GM18858 (cell line): ENCODE measurements around the gene SAT1.

Experiments
- ATAC-seq: cut with Tn5 transposase; IDR thresholded peaks from one replicate; pipeline ENCODE4 v1.9.1; 2021; ENCODE audit not compliant: unreplicated experiment

Gene SAT1

GRCh38 chrX:23804578-23804977 lies 21.6 kb downstream of the SAT1 start:
- ATAC-seq = no peak

GRCh38 chrX:23805389-23805788 lies 22.4 kb downstream of the SAT1 start:
- ATAC-seq = no peak

GRCh38 chrX:23810279-23810678 lies 27.3 kb downstream of the SAT1 start:
- ATAC-seq = no peak

- no peak for ATAC-seq
Observed at GRCh38 chrX:23811108-23811651, 28.2 kb downstream of the SAT1 start.

- no peak for ATAC-seq
Observed at GRCh38 chrX:23811656-23812055, 28.7 kb downstream of the SAT1 start.

- ATAC-seq = no peak
Observed at GRCh38 chrX:23813808-23814207, 30.8 kb downstream of the SAT1 start.

- no peak for ATAC-seq
Observed at GRCh38 chrX:23815376-23815775, 32.4 kb downstream of the SAT1 start.

GRCh38 chrX:23816179-23816578 lies 33.2 kb downstream of the SAT1 start:
- no peak for ATAC-seq

- no peak for ATAC-seq
Observed at GRCh38 chrX:23817979-23818336, 35.0 kb downstream of the SAT1 start.

- no peak for ATAC-seq
Observed at GRCh38 chrX:23819385-23820234, 36.6 kb downstream of the SAT1 start.

GRCh38 chrX:23820235-23820782 lies 37.3 kb downstream of the SAT1 start:
- ATAC-seq = no peak

- ATAC-seq = no peak
Observed at GRCh38 chrX:23821847-23822246, 38.9 kb downstream of the SAT1 start.

GRCh38 chrX:23822397-23822796 lies 39.4 kb downstream of the SAT1 start:
- ATAC-seq = no peak

GRCh38 chrX:23822841-23823240 lies 39.9 kb downstream of the SAT1 start:
- no peak for ATAC-seq

GRCh38 chrX:23825675-23826074 lies 42.7 kb downstream of the SAT1 start:
- no peak for ATAC-seq

- no peak for ATAC-seq
Observed at GRCh38 chrX:23826216-23826615, 43.2 kb downstream of the SAT1 start.

GRCh38 chrX:23826653-23827052 lies 43.7 kb downstream of the SAT1 start:
- no peak for ATAC-seq

- ATAC-seq = no peak
Observed at GRCh38 chrX:23828881-23829280, 45.9 kb downstream of the SAT1 start.

GRCh38 chrX:23832721-23833120 lies 49.7 kb downstream of the SAT1 start:
- ATAC-seq = no peak
